Stimulated activated CD8-positive, alpha-beta memory T cell treated with anti-CD3 and anti-CD28 coated beads, Interleukin-7, amount 100 ng/mL, for 24 hours (primary cell): ENCODE results near the gene KIAA0930.

ENCODE experiments used
- DNase-seq: peaks from one replicate; pipeline ENCODE4 v3.0.0-alpha.2; 2020; ENCODE audit warnings: low read depth

The KIAA0930 gene

DNA sequence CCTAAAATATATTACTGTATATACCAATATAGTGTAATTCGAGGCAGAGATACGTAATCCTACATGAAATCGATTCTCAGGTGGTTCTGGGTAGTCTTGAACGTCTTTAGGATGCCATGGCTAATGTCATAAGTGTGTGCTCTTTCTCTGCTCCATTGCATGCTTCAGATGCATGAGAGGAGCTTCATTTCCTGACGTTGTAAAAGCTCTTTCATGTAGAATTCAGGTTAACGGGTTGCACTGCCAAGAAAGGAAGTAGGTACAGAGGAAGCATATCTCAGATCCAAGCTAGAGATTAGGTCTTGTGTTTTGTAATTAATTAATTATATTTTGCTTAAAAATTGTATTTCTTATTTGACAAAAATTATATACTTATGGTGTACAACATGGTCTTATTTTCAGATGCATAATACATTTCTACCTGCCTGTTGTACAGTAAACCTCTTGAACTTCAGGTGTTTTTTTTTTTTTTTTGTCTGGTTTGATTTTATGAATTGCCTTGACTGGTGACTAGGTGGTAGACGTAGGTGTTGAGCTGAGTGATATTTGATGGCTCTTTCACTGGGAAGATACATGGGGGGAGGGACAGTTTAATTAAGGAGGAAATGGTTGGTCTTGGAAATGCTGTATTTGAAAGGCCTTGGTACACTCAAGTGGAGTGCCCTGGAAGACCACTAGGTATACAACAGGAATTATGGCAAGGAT is 67.7 kb downstream of the KIAA0930 start:
- no peak for DNase-seq

DNA sequence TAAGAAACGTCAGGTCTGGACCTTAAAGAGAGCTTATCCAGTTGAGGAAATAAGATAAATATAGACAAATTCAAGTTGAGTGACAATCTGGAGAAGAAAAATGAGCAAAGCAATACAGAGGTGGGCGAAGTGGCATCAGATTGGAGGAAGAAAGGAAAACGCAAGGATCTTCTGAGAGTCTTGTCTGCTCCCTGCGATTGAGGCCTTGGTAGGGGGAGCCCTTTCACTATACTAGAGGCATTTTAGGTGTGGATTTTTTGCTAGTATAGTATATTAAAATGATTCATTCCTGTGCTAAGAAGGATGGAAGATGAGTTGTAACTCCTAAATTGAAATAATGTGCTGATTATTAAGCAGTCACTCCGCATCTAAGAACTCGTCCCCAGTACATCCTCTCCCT is 68.9 kb downstream of the KIAA0930 start:
- no peak for DNase-seq

DNA sequence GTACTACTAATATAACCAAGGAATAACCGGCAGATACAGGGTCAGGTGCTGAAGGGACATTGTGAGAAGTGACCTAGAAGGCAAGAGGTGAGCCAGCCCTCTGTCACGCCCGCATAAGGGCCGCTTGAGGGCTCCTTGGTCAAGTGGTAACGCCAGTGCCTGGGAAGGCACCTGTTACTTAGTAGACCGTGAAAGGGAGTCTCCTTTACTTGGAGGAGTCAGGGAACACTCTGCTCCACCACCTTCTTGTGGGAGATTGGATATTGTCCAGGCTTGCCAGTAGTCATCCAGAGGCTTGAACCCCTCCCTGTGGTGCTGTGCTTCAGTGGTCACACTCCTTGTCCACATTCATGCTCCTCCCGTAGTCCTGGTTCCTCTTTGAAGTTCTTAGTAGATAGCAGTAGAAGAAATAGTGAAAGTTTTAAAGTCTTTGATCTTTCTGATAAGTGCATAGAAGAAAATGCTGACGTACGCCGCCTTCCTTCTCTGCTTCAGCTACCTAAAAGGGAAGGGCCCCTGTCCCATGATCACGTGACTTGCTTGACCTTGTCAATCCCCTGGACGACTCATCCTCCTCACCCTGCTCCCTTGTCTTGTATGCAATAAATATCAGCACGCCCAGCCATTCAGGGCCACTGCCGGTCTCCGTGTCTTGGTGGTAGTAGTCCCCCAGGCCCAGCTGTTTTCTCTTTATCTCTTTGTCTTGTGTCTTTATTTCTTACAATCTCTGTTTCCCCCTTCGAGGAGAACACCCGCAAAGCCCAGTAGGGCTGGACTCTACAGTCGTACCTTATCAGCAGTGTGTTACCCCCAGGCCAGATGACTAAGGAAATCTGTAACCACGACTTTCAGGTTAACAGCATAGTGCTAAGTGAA is 70.9 kb downstream of the KIAA0930 start:
- no peak for DNase-seq

DNA sequence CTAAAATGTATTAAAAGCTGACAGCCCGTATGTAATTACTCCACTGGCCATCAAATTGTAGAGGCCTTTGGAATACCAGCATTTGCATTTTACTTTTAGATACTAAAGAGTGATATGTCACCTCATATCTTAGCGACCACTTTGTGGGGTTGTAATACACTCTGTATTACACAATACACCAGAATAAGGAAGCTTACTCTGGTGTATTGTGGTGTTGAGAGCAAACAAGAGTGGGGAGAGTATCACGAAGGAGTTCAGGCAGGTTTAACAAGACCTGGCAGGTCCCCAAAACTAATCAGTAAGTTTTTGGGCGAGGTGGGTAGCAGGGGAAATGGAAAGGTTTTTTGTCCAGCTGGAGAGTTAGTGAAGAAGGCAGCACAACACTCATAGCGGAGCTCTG is 73.8 kb downstream of the KIAA0930 start:
- DNase-seq = no peak

DNA sequence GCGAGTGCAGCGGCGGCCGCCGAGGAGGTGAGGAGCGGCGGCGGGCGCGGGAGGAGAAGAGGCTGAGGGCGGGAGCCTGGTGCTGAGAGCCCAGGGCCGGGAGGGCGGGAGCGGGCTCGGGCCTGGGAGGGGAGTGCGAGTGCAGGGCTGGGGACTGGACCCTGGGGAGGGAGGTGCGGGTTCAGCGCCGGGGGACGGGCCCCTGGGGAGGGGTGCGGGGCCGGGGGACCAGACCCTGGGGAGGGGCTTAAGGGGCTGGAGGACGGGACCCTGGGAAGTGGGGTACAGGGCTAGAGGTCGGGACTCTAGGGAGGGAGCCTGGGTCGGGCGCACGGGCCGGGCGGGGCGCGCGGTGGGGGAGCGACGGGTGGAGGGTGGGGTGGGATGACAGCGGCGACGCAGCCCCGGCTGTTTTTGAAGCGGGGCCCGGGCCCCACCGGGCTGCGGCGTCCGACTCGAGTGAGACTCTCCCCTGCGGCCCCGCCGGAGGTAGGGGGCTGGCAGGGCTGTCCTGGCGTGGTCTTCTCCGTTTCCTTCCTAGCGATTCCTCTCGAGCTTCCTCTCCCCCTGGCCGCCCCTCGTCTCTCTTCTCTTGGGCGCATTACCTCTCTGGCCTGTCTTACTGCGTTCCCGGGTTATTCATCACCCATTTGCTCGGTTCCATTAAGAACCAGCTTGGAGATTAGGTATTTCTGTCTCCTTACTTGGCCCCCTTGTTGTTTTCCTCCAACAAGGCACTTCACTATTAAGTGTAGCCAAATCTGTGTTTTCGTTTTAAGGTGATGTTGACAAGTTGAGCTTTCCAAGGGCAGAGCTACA is 76.2 kb downstream of the KIAA0930 start:
- DNase-seq = no peak

DNA sequence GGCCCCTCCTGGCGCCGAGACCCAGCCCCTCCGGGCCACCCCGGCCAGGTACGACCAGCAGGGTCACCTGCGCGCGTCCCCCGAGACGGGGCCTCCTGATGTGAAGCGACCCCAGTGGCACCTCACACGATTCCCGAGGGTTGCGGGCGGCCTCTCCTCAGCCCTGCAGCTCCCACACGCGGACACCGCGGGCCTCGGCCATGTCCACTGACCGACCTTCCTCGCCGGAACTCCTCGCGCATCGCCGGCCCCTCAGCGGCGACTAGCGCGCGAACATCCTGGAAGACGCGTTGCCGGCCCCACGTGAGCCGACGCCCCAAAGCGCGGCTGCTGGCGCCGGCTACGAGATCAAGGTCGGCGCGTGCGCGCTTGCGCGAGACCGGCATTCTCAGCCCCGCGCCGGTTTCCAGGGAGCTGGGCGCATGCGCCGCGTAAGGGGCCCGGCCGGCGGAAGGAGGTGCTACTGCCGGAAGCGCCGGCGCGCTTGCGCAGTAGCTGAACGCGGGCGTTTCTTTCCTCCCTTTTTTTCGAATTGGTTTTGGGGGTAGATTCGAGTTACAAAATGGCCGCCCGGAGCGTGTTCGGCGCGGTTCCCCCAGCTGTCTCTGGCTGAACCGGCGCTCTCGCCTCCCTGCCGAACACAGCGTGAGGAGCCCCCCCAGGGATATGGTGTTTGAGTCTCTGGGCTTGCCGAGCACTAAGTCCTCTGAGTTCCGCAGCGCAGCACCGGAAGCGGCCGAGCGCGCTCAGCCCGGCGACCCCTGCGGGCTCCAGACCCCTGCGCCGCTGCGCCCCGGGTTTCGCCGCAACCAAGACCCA is 77.0 kb downstream of the KIAA0930 start, which contains the start of gene NUP50:
Gene NUP50, plus strand, starts transcription at position 475 of the 819 bp plus-strand sequence. CDS start 4,253 bp downstream, outside the sequence.
- peak; percentile 88 for DNase-seq

DNA sequence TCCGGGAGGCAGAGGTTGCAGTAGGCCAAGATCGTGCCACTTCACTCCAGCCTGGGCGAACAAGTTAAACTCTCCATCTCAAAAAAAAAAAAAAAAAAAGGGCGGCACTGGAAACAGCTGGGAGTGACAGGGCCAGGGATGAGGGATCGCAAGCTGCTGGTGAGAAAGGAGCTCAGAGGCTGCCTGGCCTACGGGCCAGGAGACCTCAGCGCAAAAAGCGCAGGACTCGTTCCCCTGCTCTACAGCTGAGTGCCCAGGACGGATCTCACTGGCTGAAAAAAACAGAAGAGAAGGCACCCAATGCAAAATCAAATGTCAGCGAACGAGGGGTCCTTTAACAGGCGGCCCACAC is 77.6 kb downstream of the KIAA0930 start:
- DNase-seq = no peak

DNA sequence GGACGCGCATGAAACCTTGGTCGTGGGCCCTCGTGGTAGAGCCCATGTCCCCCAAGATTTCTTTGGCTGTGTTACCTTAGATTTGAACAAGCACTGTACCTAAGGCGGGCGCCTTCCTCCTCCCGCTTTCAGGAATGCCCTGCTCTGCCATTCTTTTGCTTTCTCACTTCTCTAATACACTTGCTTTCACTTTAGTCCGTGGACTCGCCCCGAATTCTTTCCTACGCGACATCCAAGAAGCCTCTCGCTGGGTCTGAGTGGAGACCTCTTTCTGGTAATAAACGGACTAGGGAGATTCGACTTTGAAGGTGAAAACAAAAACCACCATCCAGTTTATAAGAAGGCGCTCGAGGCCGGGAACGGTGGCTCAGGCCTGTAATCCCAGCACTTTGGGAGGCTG is 78.2 kb downstream of the KIAA0930 start:
- no peak for DNase-seq

DNA sequence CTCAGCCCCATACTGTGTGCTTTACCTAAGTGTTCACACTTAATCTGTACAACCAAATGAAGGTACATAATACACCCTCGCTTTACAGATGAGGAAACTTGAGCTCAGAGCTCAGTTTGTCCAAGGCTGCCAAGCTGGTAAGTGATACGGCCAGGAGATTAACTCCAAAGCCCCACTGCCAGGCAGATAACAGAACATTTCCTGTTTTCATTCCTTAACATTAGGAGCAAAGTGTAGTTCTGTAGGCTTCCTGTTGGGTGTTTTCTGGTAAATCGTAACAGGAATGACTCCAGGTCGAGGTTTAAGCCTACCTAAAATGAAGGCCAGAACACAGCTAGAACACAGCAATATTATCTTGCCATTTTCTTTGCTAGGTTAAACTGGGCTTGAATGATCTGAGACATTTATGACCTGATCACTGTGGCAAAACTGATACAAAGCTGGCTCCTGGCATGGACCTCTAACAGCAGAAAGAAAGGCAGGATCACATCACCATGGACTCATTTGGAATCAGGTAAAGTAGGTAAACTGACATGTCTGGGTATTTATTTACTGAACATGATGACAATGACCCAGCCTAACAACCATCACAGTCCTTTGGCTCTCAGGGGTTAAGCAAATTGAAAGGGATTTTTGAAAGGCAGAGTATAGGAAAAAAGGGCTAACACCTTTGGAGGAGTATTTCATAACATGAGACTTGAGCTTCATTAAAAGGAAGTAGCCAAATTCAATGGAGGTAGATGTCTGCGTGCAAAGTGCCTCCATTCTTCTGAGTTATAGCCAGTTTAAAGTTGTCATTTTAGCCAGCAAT is 80.8 kb downstream of the KIAA0930 start:
- DNase-seq = no peak

DNA sequence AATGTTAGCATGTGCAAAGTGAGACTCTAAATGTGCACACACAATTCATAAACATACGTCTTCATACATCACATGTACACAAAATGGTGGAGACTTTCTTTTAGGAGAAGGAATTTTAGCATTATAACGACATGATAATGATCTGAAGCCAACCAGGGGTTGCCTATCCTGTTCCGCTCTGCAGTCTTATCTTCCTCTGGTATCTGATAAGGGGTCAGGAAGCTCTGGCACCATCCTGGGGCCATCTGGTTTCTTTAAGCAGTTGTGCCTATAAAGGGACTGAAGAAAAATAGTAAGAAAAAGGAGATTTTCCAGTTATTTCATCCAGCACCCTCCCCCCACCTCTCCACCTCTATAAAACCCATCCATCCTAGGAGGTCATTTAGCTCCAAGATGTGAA is 82.8 kb downstream of the KIAA0930 start:
- no peak for DNase-seq

DNA sequence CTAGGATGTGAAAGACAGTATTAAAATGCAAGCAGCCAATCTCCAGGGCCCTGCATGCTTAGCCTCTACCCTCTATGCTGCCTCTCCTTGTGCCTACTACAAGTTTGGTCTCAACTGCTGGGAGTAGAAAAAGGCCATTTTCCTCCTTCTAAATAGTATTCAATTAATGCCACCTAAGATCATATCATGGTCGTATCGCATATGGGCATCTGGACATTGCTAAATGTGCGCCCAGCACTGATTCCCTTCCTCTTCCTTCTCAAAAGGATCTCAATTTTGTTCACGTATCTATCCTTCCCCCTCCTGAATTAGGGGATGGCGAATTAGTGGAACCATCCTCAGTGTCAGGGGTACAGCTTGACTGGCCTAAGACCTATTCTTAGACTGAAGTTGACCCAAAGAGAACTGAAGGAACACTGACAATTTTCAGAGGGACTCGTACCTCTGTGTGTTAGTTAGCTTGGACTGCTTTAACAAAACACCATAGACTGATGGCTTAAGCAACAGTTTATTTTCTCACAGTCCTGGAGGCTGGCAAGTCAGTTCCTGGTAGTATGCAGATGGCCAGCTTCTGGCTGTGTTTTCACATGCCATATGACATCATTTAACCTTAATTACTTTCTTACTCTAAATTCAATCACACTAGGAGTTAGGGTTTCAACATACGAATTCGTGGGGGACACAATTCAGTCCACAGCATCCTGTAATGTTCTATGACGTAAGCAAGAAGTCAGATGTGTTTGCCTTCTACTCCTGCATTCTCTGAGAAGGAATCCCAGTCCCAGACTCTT is 85.4 kb downstream of the KIAA0930 start:
- DNase-seq = no peak

DNA sequence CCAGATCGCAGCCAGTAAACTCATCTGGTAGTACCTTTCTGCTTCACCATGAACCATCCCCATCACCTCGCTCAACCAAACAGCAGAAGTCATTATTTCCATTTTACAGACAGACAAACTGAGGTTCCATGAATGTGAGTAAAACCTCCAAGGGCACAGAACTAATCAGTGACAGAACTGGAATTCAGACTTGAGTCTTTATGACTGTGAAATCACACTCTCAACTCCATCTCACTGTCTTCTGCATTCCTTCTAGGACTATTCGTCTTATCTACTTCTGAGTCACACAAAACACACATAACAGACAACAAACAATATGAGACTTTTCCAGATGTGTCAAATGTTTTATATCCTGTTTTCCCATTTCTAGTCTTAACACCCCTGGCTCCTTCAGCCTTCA is 86.3 kb downstream of the KIAA0930 start:
- DNase-seq = no peak

DNA sequence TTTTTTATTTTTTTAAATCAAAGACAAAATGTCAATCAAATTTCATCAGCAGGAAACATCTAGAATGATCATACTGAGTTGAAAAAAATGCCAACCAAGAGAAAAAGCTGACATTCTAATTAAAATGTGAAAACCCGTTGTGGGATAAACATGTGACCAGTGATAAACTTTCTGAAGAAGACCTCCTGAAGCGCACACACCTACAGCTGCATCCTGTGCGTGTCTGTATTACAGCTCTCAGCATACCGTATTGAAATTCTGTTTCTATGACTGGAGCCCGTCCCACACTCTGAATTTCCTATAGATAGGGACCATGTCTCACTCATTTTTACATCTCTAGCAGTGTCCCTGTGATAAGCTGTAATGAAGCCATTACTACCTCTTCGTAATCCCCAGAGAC is 89.2 kb downstream of the KIAA0930 start:
- DNase-seq = no peak

DNA sequence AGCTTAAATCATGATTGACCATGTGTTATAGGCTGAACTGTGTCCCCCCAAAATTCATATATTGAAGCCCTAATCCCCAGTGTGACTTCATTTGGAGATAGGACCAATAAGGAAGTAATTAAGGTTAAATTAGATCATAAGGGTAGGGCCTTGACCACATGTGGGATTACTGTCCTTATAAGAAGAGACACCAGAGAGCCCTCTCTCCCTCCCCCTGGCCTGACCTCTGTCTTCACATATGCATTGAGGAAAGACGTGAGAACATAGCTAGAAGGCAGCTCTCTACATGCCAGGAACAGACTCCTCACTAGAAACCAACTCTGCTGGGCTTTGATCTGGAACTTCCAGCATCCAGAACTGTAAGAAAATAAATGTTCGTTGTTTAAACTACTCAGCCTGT is 90.6 kb downstream of the KIAA0930 start:
- DNase-seq = no peak

DNA sequence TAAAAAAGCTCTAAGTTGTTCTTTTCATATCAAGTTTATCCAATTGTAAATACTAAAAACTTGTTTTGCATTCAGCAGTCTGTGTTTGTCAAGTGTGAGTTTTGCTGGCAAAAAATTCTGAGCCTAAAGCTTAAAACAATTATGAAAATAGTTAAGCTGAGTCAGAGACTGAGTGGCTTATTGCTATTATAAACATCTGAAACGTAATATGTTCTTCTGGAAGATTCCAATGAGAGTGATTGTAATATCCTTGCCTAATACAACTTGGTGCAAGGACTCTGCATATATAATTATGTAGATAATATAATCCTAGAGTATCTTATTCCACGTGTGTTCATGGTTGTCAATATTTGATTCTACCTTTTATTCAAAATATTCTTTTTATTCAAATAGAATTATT is 91.0 kb downstream of the KIAA0930 start:
- DNase-seq = no peak

DNA sequence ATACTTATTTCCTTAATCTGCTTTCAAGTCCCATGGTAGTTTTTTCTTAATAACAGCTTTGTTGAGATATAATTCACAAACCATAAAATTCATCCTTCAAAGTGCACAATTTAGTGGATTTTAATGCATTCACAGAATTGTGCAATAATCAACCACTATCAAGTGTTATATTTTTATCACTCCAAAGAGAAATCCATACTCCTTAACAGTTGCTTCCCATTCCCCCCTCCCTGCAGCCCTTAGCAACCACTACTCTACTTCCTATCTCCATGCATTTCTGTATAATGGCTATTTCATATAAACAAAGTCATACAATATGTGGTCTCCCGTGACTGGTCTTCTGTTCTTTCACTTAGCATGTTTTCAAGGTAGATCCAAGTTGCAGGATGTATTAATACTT is 95.8 kb downstream of the KIAA0930 start:
- DNase-seq = no peak

DNA sequence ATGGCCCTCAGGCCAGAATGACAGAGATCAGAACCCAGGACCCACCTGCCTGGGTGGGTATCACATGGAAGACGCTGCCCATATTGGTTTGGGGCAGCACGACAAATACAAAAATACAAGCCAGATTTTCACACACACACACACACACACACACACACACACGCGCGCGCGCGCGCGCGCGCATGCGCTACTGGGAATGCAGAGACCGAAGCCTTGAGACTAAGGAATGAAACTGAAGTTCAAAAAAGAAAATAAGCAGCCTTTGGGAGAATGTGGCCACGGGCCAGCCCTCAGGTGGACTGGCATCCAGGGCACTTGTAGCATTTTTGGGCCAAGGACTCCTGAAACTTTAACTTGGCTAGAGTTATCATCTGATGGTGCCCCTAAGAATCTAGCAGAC is 98.3 kb downstream of the KIAA0930 start:
- no peak for DNase-seq
